HL-60 (cell line): Measurements from ENCODE around the gene NPHS1.

Source experiments
- DNase-seq, 2 experiments: peaks; one replicate each; pipeline ENCODE4 v3.0.0-alpha.2; 2010 to 2020; ENCODE audit warnings: low read depth in 1 of 2, low spot score in 1 of 2
- H3K27ac ChIP-seq: fragments of 250-450 bp; sonication (Bioruptor Pico); replicated peaks from 2 replicates; pipeline ENCODE4 v1.5.1; 2020; ENCODE audit warnings: mild to moderate bottlenecking, moderate library complexity
- H3K27me3 ChIP-seq: fragments of 250-450 bp; sonication (Bioruptor Pico); 2 replicates; pipeline ENCODE4 v1.5.1; 2021; ENCODE audit warnings: mild to moderate bottlenecking, moderate library complexity; ENCODE audit not compliant: insufficient read depth, poor library complexity, severe bottlenecking
- H3K4me3 ChIP-seq: replicated peaks from 2 replicates; pipeline ENCODE4 v1.5.1; 2011; ENCODE audit warnings: mild to moderate bottlenecking, control low read depth, low read length; ENCODE audit not compliant: insufficient read depth
- GABPA ChIP-seq: IDR thresholded peaks from 2 replicates; pipeline ENCODE4 v1.6.1; 2012; ENCODE audit warnings: low read depth
- POLR2AphosphoS5 ChIP-seq: IDR thresholded peaks from 2 replicates; pipeline ENCODE4 v1.6.1; 2012; ENCODE audit warnings: low read depth
- SPI1 ChIP-seq: IDR thresholded peaks from 2 replicates; pipeline ENCODE4 v1.6.1; 2012; ENCODE audit warnings: low read depth, mild to moderate bottlenecking, borderline replicate concordance
- TF ChIP-seq, protein P1 (sequence below): IDR thresholded peaks from one replicate; pipeline ENCODE4 v1.5.1; 2011; ENCODE audit warnings: low read length, control low read depth, inconsistent platforms; ENCODE audit not compliant: insufficient read depth
- TF ChIP-seq, protein P2 (sequence below): IDR thresholded peaks from 2 replicates; pipeline ENCODE4 v1.6.1; 2012; ENCODE audit warnings: low read depth; ENCODE audit not compliant: insufficient replicate concordance

Gene NPHS1

DNA sequence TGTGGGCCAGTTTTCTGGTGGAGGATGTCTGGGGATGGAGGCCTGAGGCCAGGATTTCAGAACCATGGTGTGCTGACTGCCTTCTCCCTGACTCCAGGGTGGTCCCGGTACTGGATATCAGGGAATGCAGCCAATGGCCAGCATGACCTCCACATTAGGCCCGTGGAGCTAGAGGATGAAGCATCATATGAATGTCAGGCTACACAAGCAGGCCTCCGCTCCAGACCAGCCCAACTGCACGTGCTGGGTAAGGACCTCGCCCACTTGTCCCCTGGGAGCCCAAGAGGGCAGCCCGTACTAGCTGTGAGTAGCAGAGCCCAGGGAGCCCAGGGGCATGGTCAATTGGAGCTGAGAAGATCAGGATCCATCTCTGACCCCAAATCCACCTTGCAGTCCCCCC lies 6.0 kb upstream of the NPHS1 start:
- TF ChIP-seq SPI1 (no peak), GABPA (no peak), POLR2AphosphoS5 (no peak)
- TF ChIP-seq, protein P1, sequence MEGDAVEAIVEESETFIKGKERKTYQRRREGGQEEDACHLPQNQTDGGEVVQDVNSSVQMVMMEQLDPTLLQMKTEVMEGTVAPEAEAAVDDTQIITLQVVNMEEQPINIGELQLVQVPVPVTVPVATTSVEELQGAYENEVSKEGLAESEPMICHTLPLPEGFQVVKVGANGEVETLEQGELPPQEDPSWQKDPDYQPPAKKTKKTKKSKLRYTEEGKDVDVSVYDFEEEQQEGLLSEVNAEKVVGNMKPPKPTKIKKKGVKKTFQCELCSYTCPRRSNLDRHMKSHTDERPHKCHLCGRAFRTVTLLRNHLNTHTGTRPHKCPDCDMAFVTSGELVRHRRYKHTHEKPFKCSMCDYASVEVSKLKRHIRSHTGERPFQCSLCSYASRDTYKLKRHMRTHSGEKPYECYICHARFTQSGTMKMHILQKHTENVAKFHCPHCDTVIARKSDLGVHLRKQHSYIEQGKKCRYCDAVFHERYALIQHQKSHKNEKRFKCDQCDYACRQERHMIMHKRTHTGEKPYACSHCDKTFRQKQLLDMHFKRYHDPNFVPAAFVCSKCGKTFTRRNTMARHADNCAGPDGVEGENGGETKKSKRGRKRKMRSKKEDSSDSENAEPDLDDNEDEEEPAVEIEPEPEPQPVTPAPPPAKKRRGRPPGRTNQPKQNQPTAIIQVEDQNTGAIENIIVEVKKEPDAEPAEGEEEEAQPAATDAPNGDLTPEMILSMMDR: no peak
- TF ChIP-seq, protein P2, sequence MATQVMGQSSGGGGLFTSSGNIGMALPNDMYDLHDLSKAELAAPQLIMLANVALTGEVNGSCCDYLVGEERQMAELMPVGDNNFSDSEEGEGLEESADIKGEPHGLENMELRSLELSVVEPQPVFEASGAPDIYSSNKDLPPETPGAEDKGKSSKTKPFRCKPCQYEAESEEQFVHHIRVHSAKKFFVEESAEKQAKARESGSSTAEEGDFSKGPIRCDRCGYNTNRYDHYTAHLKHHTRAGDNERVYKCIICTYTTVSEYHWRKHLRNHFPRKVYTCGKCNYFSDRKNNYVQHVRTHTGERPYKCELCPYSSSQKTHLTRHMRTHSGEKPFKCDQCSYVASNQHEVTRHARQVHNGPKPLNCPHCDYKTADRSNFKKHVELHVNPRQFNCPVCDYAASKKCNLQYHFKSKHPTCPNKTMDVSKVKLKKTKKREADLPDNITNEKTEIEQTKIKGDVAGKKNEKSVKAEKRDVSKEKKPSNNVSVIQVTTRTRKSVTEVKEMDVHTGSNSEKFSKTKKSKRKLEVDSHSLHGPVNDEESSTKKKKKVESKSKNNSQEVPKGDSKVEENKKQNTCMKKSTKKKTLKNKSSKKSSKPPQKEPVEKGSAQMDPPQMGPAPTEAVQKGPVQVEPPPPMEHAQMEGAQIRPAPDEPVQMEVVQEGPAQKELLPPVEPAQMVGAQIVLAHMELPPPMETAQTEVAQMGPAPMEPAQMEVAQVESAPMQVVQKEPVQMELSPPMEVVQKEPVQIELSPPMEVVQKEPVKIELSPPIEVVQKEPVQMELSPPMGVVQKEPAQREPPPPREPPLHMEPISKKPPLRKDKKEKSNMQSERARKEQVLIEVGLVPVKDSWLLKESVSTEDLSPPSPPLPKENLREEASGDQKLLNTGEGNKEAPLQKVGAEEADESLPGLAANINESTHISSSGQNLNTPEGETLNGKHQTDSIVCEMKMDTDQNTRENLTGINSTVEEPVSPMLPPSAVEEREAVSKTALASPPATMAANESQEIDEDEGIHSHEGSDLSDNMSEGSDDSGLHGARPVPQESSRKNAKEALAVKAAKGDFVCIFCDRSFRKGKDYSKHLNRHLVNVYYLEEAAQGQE: no peak
- no peak overlapping the region for H3K27ac ChIP-seq

DNA sequence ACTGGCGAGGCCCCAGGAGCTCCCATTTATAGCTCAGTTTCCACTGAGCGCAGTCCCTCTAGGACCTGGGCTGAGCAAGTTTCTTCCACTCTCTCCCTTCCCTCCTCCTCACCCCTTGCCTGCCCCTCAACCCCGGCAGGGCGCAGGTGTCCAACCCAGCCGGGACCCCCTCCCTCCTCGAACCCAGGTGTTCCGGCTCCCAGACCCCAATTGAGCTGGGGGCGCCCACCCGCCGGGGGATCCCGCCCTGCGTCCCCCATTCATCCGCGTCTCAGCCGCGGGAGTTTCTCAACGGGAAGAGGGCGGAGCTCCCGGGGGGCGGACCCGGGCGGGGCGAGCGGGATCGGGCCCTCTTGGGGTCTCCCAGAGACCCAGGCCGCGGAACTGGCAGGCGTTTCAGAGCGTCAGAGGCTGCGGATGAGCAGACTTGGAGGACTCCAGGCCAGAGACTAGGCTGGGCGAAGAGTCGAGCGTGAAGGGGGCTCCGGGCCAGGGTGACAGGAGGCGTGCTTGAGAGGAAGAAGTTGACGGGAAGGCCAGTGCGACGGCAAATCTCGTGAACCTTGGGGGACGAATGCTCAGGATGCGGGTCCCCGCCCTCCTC lies 4.3 kb upstream of the NPHS1 start, which contains the start of gene KIRREL2:
TSS of gene KIRREL2 (plus strand) at position 366 of the 604 bp plus-strand sequence. CDS start at position 575, 209 bp downstream.
- no peak for DNase-seq
- H3K4me3 ChIP-seq: peak within 1 kb of the TSS; percentile 27

More for the DNA sequence above, 6.0 kb upstream of the NPHS1 start:
- H3K27me3 ChIP-seq: peaks cover 55% of the 10 kb centered on the region
- no peak overlapping the region for H3K4me3 ChIP-seq
- DNase-seq: no peak

DNA sequence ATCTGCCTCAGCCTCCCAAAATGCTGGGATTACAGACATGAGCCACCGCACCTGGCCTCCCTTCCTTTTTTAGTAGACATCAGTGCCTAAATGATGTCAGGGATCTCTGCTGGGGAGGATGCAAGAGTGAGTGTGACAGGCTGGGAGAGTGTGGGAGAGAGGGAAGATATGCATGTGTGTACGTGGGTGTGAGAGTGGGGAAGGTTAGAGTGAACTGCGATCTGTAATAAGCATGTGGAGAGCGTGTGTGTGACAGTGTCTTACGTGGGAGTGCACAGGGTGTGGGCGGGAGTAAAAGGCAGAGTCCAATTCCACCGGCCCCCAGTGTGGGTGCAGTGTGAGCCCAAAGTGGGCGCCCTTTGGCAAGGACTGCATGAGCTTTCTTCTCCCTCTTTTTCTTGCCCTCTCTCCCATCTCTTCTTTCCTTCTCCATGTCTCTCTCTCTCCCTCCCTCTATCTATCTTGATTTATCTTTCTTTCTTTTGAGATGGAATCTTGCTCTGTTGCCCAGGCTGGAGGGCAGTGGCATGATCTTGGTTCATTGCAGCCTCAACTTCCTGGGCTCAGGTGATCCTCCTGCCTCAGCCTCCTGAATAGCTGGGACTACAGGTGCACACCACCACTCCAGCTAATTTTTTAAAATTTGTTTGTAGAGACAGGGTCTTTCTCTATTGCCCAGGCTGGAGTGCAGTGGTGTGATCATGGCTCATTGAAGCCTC lies 893 bp upstream of the NPHS1 start:
- no peak for DNase-seq
- Histone ChIP-seq H3K4me3 (no peak overlapping the region), H3K27ac (no peak overlapping the region), H3K27me3 (peaks cover 41% of the 10 kb centered on the region)
- TF ChIP-seq, protein P2: no peak
- TF ChIP-seq POLR2AphosphoS5: no peak

More for the DNA sequence above, 4.3 kb upstream of the NPHS1 start, which contains the start of gene KIRREL2:
- Histone ChIP-seq H3K27ac (no peak within 1 kb of the TSS), H3K27me3 (peaks cover 54% of the 10 kb centered on the region)
- no peak for TF ChIP-seq SPI1
- TF ChIP-seq GABPA: no peak
- TF ChIP-seq, protein P1: no peak
- TF ChIP-seq, protein P2: no peak
- TF ChIP-seq POLR2AphosphoS5: no peak
